Mucosa of descending colon (tissue), 3 donors: Measurements from ENCODE around the gene FER. TPM values are rescaled to one million over a fixed set of nuclear protein-coding genes. Genes with fewer than 3 reads are reported as not detected.
A peak's percentile ranks its signal among the peaks of the same experiment; 100 is the strongest.
"Not testable (repeated sequence)": the region's sequence is repeated elsewhere in the genome, so short reads cannot be mapped to it uniquely, and the experiment has no call there.

ENCODE experiments used
- ATAC-seq: fragments of 200-7000 bp; cut with Tn5 transposase; one replicate; pipeline ENCODE4 v1.9.1; 2020; ENCODE audit warnings: mild to moderate bottlenecking, moderate library complexity
- DNase-seq, 3 donors: peaks; one replicate each; pipeline ENCODE4 v3.0.0-alpha.2; 2020
- H3K36me3 ChIP-seq: fragments of 200-600 bp; one replicate; pipeline ENCODE4 v1.8.0; 2021; ENCODE audit warnings: low read depth, mild to moderate bottlenecking
- H3K4me1 ChIP-seq: fragments of 200-600 bp; one replicate; pipeline ENCODE4 v1.8.0; 2021; ENCODE audit warnings: low read depth, mild to moderate bottlenecking
- H3K4me3 ChIP-seq: fragments of 200-600 bp; one replicate; pipeline ENCODE4 v1.8.0; 2021; ENCODE audit warnings: mild to moderate bottlenecking
- H3K9me3 ChIP-seq: fragments of 200-600 bp; one replicate; pipeline ENCODE4 v1.8.0; 2021; ENCODE audit warnings: mild to moderate bottlenecking
- intact Hi-C, 2 donors: fragments of 100-400 bp; cut with DNase I in 1 of 2; cut with micrococcal nuclease in 1 of 2; formaldehyde crosslinking; loops; one replicate each; pipeline versions ENCODE4 v1.11.0 to v1.11.1; 2022; cut with DNase I, micrococcal nuclease
- long read RNA-seq, 2 donors: library from polyadenylated mRNA; unstranded; transcript quantifications; one replicate each; pipeline ENCODE4 v2.0.0, GENCODE V29; 2019 to 2021
- total RNA-seq, 3 donors: library from RNA; stranded (reverse); fragmentation: NEBNext Ultra II Directional in 2 of 3; extraction: Animal tissue kit (Norgen Biotek cat#: 25700) in 2 of 3; gene quantifications; one replicate each; pipeline versions ENCODE4 v1.2.1 to v1.2.4, GENCODE V29; 2021 to 2023
- TF ChIP-seq, protein P1 (sequence below): fragments of 200-600 bp; IDR thresholded peaks from one replicate; pipeline ENCODE4 v1.8.0; 2022; ENCODE audit warnings: antibody characterized with exemption, mild to moderate bottlenecking
- donor health status: DM: no; HTN: no; CAD: no; lungs with moderate emphysema.
- donor health status: DM: no; HTN: no; CAD: no.
- donor health status: DM: no; HTN: yes; CAD: no.

The FER gene
- 10 to 100 TPM; 12.8 to 44.0 (median 13.6) TPM for total RNA-seq
- long read RNA-seq, donor 1, partial matches to known transcripts = 0 of 3 reads
- long read RNA-seq, donor 1, other reads (novel, unspliced or antisense) = 3 of 3 reads
- long read RNA-seq, donor 2, partial matches to known transcripts = 1 of 5 reads
- long read RNA-seq, donor 2, other reads (novel, unspliced or antisense) = 4 of 5 reads

DNA sequence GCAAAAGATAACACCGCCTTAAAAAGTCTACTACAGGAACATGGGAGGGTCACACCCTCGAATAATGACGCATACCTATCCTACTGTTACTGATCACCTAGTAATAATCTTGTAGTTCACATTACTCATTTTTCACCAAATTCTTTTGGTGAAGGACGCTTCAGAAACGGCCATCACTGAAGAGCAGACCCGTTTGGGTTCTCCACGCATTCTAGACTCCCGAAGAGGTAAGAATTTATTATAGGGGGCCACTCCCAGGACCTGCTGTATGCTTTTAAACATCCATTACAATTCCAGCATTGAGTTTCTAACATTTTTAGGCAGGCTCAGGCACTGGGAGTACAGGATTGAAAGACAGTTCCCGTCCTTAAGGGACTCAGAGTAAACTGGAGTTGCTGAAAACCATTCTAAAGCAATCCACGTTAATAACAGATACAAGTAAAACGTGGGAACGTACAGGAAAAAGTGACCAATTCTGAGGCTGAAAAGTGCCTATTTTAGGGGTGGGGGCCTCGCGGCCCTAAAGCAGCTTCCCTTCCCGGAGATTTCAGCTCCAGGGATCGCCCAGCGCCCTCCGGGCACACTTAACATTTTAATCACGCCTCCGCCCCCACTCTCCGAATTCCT lies at the start of gene FER:
TSS of gene FER (plus strand) at position 124 of the 627 bp plus-strand sequence. CDS start 50,286 bp downstream, outside the sequence.
- no peaks in the 10 kb centered on the region for H3K4me1 ChIP-seq
- intact Hi-C loops = no loop called here
- ATAC-seq = peak; percentile 30
- DNase-seq = peak in 1 of 3 donors; percentile 32
- H3K36me3 ChIP-seq = no peaks in the 10 kb centered on the region
- H3K4me3 ChIP-seq = peak within 1 kb of the TSS; percentile 77
- no peaks in the 10 kb centered on the region for H3K9me3 ChIP-seq
- TF ChIP-seq, protein P1, sequence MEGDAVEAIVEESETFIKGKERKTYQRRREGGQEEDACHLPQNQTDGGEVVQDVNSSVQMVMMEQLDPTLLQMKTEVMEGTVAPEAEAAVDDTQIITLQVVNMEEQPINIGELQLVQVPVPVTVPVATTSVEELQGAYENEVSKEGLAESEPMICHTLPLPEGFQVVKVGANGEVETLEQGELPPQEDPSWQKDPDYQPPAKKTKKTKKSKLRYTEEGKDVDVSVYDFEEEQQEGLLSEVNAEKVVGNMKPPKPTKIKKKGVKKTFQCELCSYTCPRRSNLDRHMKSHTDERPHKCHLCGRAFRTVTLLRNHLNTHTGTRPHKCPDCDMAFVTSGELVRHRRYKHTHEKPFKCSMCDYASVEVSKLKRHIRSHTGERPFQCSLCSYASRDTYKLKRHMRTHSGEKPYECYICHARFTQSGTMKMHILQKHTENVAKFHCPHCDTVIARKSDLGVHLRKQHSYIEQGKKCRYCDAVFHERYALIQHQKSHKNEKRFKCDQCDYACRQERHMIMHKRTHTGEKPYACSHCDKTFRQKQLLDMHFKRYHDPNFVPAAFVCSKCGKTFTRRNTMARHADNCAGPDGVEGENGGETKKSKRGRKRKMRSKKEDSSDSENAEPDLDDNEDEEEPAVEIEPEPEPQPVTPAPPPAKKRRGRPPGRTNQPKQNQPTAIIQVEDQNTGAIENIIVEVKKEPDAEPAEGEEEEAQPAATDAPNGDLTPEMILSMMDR = no peak

DNA sequence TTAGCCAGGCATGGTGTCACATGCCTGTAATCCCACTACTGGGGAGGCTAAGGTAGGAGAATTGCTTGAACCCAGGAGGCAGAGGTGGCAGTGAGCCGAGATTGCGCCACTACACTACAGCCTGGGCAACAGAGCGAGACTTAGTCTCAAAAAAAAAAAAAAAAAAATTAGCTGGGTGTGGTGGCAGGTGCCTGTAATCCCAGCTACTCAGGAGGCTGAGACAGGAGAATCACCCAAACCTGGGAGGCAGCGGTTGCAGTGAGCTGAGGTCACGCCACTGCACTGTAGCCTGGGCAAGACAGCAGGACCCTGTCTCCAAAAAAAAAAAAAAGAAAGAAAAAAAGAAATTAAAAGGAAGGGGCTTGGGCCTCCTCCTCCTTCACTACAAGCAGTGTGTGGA lies 47.3 kb upstream of the FER start:
- H3K4me3 ChIP-seq, H3K36me3 ChIP-seq, DNase-seq, H3K9me3 ChIP-seq, H3K4me1 ChIP-seq, intact Hi-C loops, ATAC-seq: not testable (repeated sequence)

- DNase-seq (no peak), ATAC-seq (no peak)
- H3K4me3 ChIP-seq = no peak overlapping the region
- intact Hi-C loops = no loop called here
- TF ChIP-seq, protein P1 = no peak
- H3K4me1 ChIP-seq = peaks cover 2% of the 10 kb centered on the region
- H3K9me3 ChIP-seq = no peaks in the 10 kb centered on the region
- H3K36me3 ChIP-seq = no peaks in the 10 kb centered on the region
Observed at GRCh38 chr5:108700930-108701329, 46.8 kb upstream of the FER start.

DNA sequence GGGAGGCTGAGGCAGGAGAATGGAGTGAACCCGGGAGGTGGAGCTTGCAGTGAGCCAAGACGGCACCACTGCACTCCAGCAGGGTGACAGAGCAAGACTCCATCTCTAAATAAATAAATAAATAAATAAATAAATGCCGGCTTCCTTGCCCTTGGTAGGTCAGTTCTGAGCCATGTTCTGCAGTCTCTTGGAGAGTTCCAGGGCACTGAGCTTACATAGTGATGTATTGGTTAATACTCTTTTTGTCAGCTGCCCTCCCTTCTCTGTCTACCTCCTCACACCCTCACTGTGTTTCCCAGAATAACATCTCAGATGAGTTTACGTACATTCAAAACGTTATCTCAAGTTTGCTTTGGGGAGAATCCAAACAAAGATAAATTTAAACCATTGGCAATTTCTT lies 45.2 kb upstream of the FER start:
- Histone ChIP-seq H3K36me3 (no peaks in the 10 kb centered on the region), H3K4me1 (peaks cover 2% of the 10 kb centered on the region), H3K4me3 (no peak overlapping the region), H3K9me3 (no peaks in the 10 kb centered on the region)
- intact Hi-C loops = no loop called here
- ATAC-seq = no peak
- DNase-seq = no peak
- TF ChIP-seq, protein P1 = no peak

DNA sequence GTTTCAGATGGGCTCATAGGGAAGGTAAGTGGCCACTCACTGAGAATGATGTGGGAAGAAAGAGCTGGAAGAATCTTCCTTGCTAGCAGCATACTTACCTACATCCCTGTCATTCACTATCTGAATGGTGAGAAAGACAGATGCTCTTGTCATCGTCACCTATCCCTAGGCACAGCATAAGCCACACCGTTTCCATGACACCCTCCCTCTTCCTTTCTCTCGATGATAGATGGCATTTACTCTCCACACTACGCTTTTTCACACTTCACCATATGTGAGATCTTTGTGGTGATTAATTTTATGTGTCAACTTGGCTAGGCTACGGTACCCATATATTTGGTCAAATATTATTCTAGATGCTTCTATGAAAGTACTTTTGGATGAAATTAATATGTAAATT lies 44.4 kb upstream of the FER start:
- Histone ChIP-seq H3K4me3 (no peak overlapping the region), H3K36me3 (no peaks in the 10 kb centered on the region), H3K4me1 (no peaks in the 10 kb centered on the region), H3K9me3 (no peaks in the 10 kb centered on the region)
- no peak for ATAC-seq
- intact Hi-C loops = no loop called here
- DNase-seq = no peak
- TF ChIP-seq, protein P1 = no peak

GRCh38 chr5:108707141-108707540 lies 40.6 kb upstream of the FER start:
- Histone ChIP-seq H3K4me1 (no peaks in the 10 kb centered on the region), H3K9me3 (no peaks in the 10 kb centered on the region), H3K4me3 (no peak overlapping the region), H3K36me3 (no peaks in the 10 kb centered on the region)
- intact Hi-C loops = no loop called here
- TF ChIP-seq, protein P1 = no peak
- DNase-seq (no peak), ATAC-seq (no peak)
